GM12873 (cell line): Measurements from ENCODE around the gene GALNTL6.

ENCODE experiments used
- TF ChIP-seq, protein P1 (sequence below): IDR thresholded peaks from 2 replicates; pipeline ENCODE4 v1.5.1; 2012; ENCODE audit warnings: low read depth, mild to moderate bottlenecking, moderate library complexity, low read length, control low read depth; ENCODE audit not compliant: insufficient read depth; ENCODE audit errors: missing control alignments

Gene GALNTL6

DNA sequence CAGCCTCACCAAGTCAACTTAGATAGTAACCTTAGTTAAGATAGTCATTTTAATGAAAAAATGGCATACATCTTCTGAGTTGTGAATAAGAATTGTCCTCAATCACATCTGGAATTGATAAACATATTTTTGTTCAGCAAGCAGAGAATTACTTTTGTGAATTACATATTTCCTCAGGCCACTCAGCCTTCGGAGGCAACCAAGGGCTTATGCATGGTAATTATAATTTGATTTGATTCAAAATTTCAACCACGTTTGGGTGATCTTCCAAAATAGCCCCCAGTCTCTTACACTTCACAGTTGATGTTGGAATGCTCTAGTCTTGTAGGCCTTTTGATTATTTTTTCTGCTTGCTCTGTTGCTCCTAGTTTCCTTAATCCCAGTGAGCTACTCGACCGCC is 63.4 kb downstream of the GALNTL6 start:
- TF ChIP-seq, protein P1, sequence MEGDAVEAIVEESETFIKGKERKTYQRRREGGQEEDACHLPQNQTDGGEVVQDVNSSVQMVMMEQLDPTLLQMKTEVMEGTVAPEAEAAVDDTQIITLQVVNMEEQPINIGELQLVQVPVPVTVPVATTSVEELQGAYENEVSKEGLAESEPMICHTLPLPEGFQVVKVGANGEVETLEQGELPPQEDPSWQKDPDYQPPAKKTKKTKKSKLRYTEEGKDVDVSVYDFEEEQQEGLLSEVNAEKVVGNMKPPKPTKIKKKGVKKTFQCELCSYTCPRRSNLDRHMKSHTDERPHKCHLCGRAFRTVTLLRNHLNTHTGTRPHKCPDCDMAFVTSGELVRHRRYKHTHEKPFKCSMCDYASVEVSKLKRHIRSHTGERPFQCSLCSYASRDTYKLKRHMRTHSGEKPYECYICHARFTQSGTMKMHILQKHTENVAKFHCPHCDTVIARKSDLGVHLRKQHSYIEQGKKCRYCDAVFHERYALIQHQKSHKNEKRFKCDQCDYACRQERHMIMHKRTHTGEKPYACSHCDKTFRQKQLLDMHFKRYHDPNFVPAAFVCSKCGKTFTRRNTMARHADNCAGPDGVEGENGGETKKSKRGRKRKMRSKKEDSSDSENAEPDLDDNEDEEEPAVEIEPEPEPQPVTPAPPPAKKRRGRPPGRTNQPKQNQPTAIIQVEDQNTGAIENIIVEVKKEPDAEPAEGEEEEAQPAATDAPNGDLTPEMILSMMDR, result no peak

DNA sequence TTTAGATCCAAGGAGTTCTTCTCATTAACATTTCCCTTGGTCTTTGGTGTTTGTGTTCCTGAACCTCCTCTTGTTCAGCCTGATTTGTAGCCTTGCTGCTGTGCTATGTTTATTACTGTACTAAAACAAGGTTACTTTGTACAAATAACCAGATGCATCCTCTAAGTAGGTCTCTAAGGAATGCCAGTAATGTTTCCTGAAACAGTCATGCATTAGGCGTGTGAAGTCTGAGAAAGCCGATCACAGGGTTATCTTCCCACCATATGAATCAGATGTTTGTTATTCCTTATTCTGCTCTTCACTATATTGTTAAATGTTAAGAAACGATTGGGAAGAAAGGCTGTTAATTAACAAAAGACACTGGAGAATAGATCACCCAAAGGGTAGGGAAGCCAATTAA is 66.9 kb downstream of the GALNTL6 start:
- TF ChIP-seq, protein P1, result no peak

DNA sequence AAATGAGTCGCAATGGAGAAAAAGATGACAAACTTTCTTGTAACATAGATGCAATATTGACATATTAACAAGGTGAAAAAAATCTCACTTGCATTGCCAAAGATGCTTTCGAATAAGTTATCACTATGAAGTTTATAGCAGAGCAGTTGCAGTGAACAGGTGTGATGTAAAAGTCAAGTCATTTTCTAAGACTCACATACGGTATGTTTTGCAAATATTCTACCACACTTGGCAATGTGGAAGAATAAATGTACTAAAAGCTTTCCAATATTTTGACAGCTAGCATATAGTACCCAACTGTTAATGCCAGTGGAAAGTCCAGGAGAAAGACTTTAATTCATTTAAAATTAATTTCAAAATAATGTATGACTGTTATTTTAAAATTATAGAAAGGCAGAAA is 76.5 kb downstream of the GALNTL6 start:
- TF ChIP-seq, protein P1, result no peak

DNA sequence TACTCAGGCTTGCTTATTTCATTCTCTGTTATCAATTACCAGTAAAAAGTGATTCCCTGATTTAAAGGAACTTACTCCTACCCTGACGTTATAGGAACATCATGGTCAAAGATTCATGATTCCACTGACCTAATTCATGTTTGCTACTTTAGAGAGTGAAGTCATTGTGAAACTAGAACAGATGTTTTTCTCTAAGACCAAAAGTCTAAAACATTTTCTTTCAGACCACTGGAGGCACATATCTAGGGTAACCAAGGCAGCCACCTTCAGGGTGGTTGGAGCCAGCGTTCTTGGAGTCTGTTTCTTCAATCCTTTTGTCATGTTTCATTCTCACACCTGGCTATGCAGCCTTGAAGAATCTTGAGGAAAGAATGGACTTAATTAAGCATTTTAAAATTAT is 77.8 kb downstream of the GALNTL6 start:
- TF ChIP-seq, protein P1, result peak; percentile 11

DNA sequence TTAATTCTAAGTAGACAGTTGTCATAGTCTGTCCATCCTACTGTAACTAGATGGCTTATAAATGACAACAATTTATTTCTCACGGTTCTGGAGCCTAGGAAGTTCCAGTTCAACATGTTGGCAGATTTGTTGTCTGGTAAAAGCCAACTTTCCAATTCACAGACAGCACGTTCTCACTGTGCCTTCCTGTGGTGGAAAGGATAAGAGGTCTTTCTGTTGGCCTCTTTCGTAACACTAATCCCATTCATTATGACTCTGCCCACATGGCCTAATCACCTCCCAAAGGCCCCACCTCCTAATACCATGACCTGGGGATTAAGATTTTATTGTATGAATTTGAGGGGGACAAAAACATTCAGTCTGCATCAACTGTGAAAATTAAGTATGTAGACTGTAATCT is 83.2 kb downstream of the GALNTL6 start:
- TF ChIP-seq, protein P1, result no peak

DNA sequence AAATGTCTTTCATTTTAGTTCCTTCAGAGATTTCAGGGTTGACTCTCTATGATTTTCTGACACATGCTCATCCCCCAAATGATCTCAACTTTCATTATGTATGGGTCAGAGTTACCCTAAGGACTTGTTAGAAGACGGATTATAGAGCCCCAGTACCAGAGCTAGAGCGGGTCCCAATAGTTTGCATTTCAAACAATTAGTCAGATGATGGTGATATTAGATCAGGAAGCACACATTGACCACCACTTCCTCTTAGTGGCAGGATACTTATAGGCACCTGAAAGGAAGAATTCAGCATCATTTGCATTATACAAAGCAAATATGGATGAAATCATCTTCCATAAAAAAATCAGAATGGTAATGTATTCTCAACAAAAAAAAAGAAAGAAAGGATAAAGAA is 106.1 kb downstream of the GALNTL6 start:
- TF ChIP-seq, protein P1, result no peak

DNA sequence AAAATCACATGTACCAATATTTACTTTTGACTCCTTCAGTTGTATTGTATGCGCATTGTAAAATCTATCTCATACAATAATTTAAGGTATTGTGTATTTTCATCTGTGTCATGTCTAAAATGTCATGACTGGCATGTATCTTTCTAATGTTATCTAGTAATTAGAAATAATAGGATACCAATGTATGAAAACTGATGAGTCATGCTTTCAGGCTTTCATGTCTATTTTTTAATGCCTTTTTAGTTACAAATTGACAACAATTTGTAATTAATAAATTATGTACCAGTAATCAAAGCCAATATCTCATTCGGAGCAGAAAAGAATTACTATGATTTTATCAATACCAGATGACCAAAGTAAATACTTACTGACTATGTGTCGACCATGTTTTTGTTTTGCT is 107.7 kb downstream of the GALNTL6 start:
- TF ChIP-seq, protein P1, result no peak
